ENCODE results near the gene EIF3L.

DNA sequence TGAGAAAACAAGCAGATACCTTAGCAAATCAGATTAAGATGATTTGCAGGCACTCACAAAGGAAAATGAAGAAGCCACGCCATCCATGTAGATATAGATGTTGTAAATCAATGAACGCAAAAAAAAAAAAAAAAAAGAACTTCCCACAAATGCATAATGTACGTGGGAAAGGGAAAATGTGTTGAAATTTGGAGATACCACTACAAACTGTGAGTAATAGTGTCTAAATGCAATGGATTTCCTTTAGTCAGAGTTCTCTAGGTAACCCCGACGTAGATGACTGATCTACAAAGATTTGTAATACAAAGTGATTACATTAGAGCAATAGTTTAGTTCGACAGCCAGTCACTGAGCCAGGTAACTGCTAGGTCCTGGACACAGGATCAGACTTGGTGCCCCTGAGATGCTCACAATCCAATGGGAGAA lies 4.3 kb upstream of the EIF3L start:
- TF ChIP-seq FOXK2 (conservative IDR thresholded peaks at IDR 0.05 in 1 of 2, IDR thresholded peaks at IDR 0.05 in 1 of 2; ENCODE audit: low read depth in 2 of 2): no peak
- no peak for TF ChIP-seq GABPB2 (CRISPR knock-in tag; conservative IDR thresholded peaks at IDR 0.05)
- no peak for TF ChIP-seq EZH2 (IDR thresholded peaks at IDR 0.05; ENCODE audit: borderline replicate concordance, low read depth, low read length)
- no peak for TF ChIP-seq USF2 (CRISPR knock-in tag; IDR thresholded peaks at IDR 0.05)
- no peak for TF ChIP-seq CTCF (IDR thresholded peaks at IDR 0.05 in 2 of 3, conservative IDR thresholded peaks at IDR 0.05 in 1 of 3; ENCODE audit: insufficient read depth in 2 of 3, low read depth in 1 of 3, low read length in 3 of 3)
- no peak for TF ChIP-seq ZFP30 (CRISPR knock-in tag; IDR thresholded peaks at IDR 0.05; ENCODE audit: borderline replicate concordance)
- no peak for TF ChIP-seq SREBF2 (CRISPR knock-in tag; IDR thresholded peaks at IDR 0.05)
- TF ChIP-seq, protein P1, sequence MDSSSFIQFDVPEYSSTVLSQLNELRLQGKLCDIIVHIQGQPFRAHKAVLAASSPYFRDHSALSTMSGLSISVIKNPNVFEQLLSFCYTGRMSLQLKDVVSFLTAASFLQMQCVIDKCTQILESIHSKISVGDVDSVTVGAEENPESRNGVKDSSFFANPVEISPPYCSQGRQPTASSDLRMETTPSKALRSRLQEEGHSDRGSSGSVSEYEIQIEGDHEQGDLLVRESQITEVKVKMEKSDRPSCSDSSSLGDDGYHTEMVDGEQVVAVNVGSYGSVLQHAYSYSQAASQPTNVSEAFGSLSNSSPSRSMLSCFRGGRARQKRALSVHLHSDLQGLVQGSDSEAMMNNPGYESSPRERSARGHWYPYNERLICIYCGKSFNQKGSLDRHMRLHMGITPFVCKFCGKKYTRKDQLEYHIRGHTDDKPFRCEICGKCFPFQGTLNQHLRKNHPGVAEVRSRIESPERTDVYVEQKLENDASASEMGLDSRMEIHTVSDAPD (CRISPR knock-in tag; IDR thresholded peaks at IDR 0.05): no peak
- no peak for TF ChIP-seq JUND (IDR thresholded peaks at IDR 0.05; ENCODE audit: borderline replicate concordance, low read depth, low read length)
- no peak for TF ChIP-seq JUND (tag; IDR thresholded peaks at IDR 0.05; ENCODE audit: borderline replicate concordance, low read depth, low read length)
- TF ChIP-seq ETV6 (IDR thresholded peaks at IDR 0.05; ENCODE audit: borderline replicate concordance in 1 of 2, low read depth in 2 of 2, low read length in 1 of 2): no peak
- TF ChIP-seq ETV6 (CRISPR knock-in tag; IDR thresholded peaks at IDR 0.05; ENCODE audit: borderline replicate concordance): no peak

Measured in K562 (cell line).